Mesothelial cell of epicardium (in vitro differentiated cells): ENCODE data around the gene SLC6A6. TPM values are rescaled to one million over a fixed set of nuclear protein-coding genes. Genes with fewer than 3 reads are reported as not detected.

Experiments used
- DNase-seq, 2 experiments: peaks; one replicate each; pipeline ENCODE4 v3.0.0; 2021; ENCODE audit warnings: low spot score in 2 of 2; ENCODE audit not compliant: unreplicated experiment in 2 of 2
- H3K27ac Mint-ChIP-seq: 2 replicates; pipeline ENCODE4 v1.8.0; 2021; ENCODE audit warnings: mixed read lengths
- H3K27me3 Mint-ChIP-seq: 2 replicates; pipeline ENCODE4 v1.8.0; 2021; ENCODE audit warnings: low read depth, mixed read lengths
- H3K36me3 Mint-ChIP-seq: 2 replicates; pipeline ENCODE4 v1.8.0; 2021; ENCODE audit warnings: mixed read lengths
- H3K4me1 Mint-ChIP-seq: 2 replicates; pipeline ENCODE4 v1.8.0; 2021; ENCODE audit warnings: mixed read lengths
- H3K4me3 Mint-ChIP-seq: 2 replicates; pipeline ENCODE4 v1.8.0; 2021; ENCODE audit warnings: mild to moderate bottlenecking, moderate library complexity, mixed read lengths
- H3K9me3 Mint-ChIP-seq: 2 replicates; pipeline ENCODE4 v1.8.0; 2021; ENCODE audit warnings: mixed read lengths
- total RNA-seq: library from RNA; stranded (reverse); gene quantifications from 3 replicates; pipeline ENCODE4 v1.2.1, GENCODE V29; 2021
- TF ChIP-seq, protein P1 (sequence below): fragments of 200-600 bp; sonication (generic); IDR thresholded peaks from one replicate; pipeline ENCODE4 v1.5.0; 2021; ENCODE audit warnings: antibody characterized with exemption; ENCODE audit not compliant: unreplicated experiment

The SLC6A6 gene
- total RNA-seq, 1 donor from 2014 or later: 21.2 TPM

DNA sequence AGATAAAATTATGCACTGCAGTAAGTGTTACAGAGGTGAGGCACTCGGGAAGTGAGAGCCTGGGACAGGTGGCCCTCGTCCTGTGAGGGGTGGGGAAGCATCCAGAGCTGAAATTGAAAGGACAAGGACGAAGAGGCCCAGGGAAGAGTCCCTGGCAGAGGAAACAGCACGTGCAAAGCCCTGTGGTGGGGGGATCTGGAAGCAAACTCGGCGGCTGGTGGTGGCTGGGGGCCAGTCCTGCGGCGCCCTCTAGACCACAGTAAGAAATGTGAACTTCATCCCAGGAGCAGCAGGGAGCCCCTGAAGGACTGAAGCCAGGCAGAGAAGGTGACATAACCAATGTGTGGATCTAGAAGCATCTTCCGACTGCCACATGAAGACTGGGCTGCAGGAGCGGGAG, 94.9 kb downstream of the SLC6A6 start:
- Mint-ChIP-seq H3K4me1 (no peaks in the 10 kb centered on the region), H3K4me3 (no peak overlapping the region), H3K9me3 (peaks cover 21% of the 10 kb centered on the region), H3K27me3 (peaks cover 7% of the 10 kb centered on the region), H3K27ac (no peak overlapping the region), H3K36me3 (peaks cover 1% of the 10 kb centered on the region)
- TF ChIP-seq, protein P1, sequence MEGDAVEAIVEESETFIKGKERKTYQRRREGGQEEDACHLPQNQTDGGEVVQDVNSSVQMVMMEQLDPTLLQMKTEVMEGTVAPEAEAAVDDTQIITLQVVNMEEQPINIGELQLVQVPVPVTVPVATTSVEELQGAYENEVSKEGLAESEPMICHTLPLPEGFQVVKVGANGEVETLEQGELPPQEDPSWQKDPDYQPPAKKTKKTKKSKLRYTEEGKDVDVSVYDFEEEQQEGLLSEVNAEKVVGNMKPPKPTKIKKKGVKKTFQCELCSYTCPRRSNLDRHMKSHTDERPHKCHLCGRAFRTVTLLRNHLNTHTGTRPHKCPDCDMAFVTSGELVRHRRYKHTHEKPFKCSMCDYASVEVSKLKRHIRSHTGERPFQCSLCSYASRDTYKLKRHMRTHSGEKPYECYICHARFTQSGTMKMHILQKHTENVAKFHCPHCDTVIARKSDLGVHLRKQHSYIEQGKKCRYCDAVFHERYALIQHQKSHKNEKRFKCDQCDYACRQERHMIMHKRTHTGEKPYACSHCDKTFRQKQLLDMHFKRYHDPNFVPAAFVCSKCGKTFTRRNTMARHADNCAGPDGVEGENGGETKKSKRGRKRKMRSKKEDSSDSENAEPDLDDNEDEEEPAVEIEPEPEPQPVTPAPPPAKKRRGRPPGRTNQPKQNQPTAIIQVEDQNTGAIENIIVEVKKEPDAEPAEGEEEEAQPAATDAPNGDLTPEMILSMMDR: no peak
- no peak for DNase-seq

DNA sequence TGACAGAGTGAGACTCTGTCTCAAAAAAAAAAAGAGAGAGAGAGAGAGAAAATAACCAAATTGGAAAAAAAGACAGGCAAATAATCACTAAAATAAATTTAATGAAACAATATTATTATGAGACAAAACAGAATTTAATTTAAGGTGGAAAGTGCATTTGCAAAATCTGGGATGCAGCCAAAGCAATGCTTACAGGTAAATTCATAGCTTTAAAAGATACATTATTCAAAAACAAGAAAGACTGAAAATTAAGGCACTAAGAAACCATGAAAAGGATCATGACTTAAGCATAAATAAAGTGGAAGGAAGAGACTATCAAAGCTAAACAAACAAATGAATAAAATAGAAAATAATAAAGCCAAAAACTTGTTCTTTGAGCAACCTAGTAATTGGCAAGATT, 100.1 kb downstream of the SLC6A6 start:
- Mint-ChIP-seq H3K9me3 (peaks cover 32% of the 10 kb centered on the region), H3K27me3 (peaks cover 9% of the 10 kb centered on the region), H3K4me3 (no peak overlapping the region), H3K36me3 (peaks cover 1% of the 10 kb centered on the region), H3K27ac (no peak overlapping the region), H3K4me1 (no peaks in the 10 kb centered on the region)
- TF ChIP-seq, protein P1: no peak
- DNase-seq: no peak

DNA sequence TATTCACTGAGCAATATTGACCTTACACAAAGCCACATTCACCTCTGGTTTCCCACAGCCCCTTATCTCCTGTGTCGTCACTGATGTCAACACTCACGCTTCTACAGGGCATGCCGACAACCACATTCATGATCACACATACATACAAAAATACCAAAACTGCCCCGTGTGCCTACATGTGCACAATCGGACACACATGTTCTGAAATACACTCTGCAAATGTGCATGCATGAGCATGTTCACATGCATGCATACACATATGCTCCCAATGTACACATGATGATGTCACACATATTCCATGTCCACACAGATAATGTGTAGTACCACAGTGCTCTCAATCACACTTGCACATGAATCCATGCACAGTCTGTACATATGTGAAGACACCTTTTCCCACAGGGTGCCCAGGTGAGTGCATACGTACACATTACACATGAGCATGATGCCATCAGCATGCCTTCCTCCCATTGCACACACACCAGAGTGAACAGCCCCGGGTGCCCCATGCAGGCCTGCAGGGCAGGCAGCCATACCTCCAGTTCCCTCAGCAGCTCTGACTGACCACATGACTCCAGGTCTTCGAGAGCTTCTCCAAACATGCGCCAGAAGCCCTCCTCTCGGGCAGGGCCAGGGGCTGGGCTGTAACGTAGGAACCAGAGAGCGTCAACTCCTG, 100.8 kb downstream of the SLC6A6 start:
- Mint-ChIP-seq H3K4me1 (no peaks in the 10 kb centered on the region), H3K27ac (no peak overlapping the region), H3K9me3 (peaks cover 32% of the 10 kb centered on the region), H3K27me3 (peaks cover 5% of the 10 kb centered on the region), H3K4me3 (no peak overlapping the region), H3K36me3 (peaks cover 1% of the 10 kb centered on the region)
- no peak for DNase-seq
- TF ChIP-seq, protein P1: no peak

DNA sequence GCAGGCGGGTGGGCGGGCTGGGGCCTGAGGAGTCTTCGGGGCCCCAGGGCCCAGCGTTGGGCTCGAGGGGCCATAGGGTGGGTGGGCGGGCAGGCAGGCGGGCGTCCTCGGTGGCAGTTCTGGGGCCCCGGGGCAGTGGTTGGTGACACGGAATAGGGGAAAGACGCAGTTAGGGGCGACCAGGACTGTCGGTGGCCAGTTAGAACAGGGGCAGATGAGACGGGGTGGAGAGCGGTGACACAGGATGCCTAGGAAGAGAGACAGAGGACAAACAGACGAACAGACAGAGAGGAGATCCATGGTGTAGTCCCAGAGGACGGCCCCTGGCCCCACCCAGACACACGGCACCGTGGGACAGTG, 101.3 kb downstream of the SLC6A6 start:
- Mint-ChIP-seq H3K4me3 (no peak overlapping the region), H3K27ac (no peak overlapping the region), H3K9me3 (peaks cover 32% of the 10 kb centered on the region), H3K4me1 (no peaks in the 10 kb centered on the region), H3K27me3 (peaks cover 5% of the 10 kb centered on the region), H3K36me3 (peaks cover 1% of the 10 kb centered on the region)
- no peak for DNase-seq
- TF ChIP-seq, protein P1: no peak

DNA sequence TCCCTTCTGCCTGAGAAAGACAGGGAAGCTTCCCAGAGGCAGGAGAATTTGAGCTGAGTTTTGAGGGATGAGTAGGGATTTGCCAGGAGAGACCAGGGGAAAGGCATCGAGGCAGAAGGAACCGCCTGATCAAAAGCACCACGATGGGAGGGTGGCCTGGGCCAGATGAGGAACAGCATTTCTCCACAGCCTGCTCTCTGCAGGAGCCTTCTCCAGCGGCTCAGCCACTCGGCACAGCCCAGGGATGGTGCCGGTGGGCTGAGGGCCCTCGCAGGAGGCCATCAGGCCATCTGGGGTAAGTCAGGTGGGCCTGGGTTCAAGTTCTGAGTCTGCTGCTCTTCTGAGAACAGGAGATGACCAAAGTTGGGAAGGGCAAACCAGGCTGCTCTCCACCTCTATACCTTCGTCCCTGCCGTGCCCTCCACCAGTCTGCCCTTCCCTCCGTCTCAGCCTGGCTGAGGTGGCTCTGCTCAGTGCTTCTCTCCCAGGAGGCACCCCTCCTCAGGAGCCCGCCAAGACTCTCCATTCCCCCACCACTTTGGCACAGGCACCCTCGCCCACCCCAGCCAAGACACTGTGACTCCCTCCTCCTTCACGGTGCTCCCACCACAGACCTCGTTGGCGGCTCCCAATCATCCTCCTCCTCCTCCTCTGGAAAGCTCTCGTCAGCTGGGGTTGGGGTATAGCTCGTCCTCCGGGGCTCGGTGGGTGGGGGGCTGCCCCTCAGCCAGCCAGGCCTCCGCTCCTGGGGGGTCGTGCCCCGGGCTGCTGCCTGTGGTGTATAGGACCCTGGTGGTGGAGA, 102.8 kb downstream of the SLC6A6 start:
- TF ChIP-seq, protein P1: no peak
- H3K4me1 Mint-ChIP-seq: no peaks in the 10 kb centered on the region
- no peak overlapping the region for H3K27ac Mint-ChIP-seq
- no peak overlapping the region for H3K4me3 Mint-ChIP-seq
- no peak for DNase-seq
- peaks cover 5% of the 10 kb centered on the region for H3K27me3 Mint-ChIP-seq
- peaks cover 27% of the 10 kb centered on the region for H3K9me3 Mint-ChIP-seq
- H3K36me3 Mint-ChIP-seq: peaks cover 1% of the 10 kb centered on the region
